Measurements from ENCODE around the gene KCNH4.

GRCh38 chr17:42120161-42120769 lies 60.7 kb downstream of the KCNH4 start:
- TF ChIP-seq CTCF (IDR thresholded peaks at IDR 0.05; ENCODE audit: borderline replicate concordance, extremely low read depth, low read length, poor library complexity, severe bottlenecking) (no peak), EZH2 (IDR thresholded peaks at IDR 0.05; ENCODE audit: borderline replicate concordance, low read depth, low read length, severe bottlenecking) (no peak)

All from DND-41 (cell line).